GM12873 (cell line): ENCODE measurements around the gene IL17RD.

Experiments
- CTCF ChIP-seq: IDR thresholded peaks from 2 replicates; pipeline ENCODE4 v1.5.1; 2012; ENCODE audit warnings: low read depth, mild to moderate bottlenecking, moderate library complexity, low read length, control low read depth; ENCODE audit not compliant: insufficient read depth; ENCODE audit errors: missing control alignments

IL17RD gene

GRCh38 chr3:57140894-57141293 is 24.3 kb downstream of the IL17RD start:
- no peak for TF ChIP-seq CTCF

- no peak for TF ChIP-seq CTCF
Measured at GRCh38 chr3:57135964-57136719, 29.0 kb downstream of the IL17RD start.

GRCh38 chr3:57133157-57133556 is 32.0 kb downstream of the IL17RD start:
- no peak for TF ChIP-seq CTCF

- no peak for TF ChIP-seq CTCF
Measured at GRCh38 chr3:57132674-57133073, 32.5 kb downstream of the IL17RD start.

- TF ChIP-seq CTCF: no peak
Measured at GRCh38 chr3:57131210-57131588, 34.0 kb downstream of the IL17RD start.

- no peak for TF ChIP-seq CTCF
Measured at GRCh38 chr3:57130571-57131209, 34.5 kb downstream of the IL17RD start.

- no peak for TF ChIP-seq CTCF
Measured at GRCh38 chr3:57128826-57129667, 36.1 kb downstream of the IL17RD start.
